Measurements from ENCODE around the gene APEX1. TPM values are rescaled to one million over a fixed set of nuclear protein-coding genes. Genes with fewer than 3 reads are reported as not detected.

APEX1 gene
- total RNA-seq, 3 donors from 2014 or later, result 83.9 to 115 (median 93.8) TPM

- Histone ChIP-seq H3K4me1 (ENCODE audit: low read depth) (peaks cover 51% of the 10 kb centered on the region), H3K36me3 (ENCODE audit: low read depth) (no peaks in the 10 kb centered on the region), H3K4me3 (no peak overlapping the region), H3K9me3 (no peaks in the 10 kb centered on the region)
- ATAC-seq, result peak; percentile 37
- DNase-seq, result peak in 1 of 3 donors; percentile 47
- no peak for TF ChIP-seq CTCF (IDR thresholded peaks at IDR 0.05)
- intact Hi-C loops (cut with DNase I, micrococcal nuclease), result loop anchor here in 1 of 2 donors (5.0 kb wide), 2 partner anchors 43 to 188 kb away; partner anchors contain the start of gene PIP4P1
Observed at GRCh38 chr14:20419419-20419818, 35.6 kb upstream of the APEX1 start.

GRCh38 chr14:20421267-20421666 lies 33.8 kb upstream of the APEX1 start:
- Histone ChIP-seq H3K4me1 (ENCODE audit: low read depth) (peaks cover 39% of the 10 kb centered on the region), H3K36me3 (ENCODE audit: low read depth) (no peaks in the 10 kb centered on the region), H3K4me3 (no peak overlapping the region), H3K9me3 (no peaks in the 10 kb centered on the region)
- TF ChIP-seq CTCF (IDR thresholded peaks at IDR 0.05), result no peak
- ATAC-seq (no peak), DNase-seq (no peak)
- intact Hi-C loops (cut with DNase I, micrococcal nuclease), result no loop called here

- TF ChIP-seq CTCF (IDR thresholded peaks at IDR 0.05), result no peak
- DNase-seq, result no peak
- intact Hi-C loops (cut with DNase I, micrococcal nuclease), result no loop called here
- Histone ChIP-seq H3K36me3 (ENCODE audit: low read depth) (no peaks in the 10 kb centered on the region), H3K4me1 (ENCODE audit: low read depth) (peaks cover 24% of the 10 kb centered on the region), H3K9me3 (no peaks in the 10 kb centered on the region), H3K4me3 (no peak overlapping the region)
- ATAC-seq, result no peak
Observed at GRCh38 chr14:20422886-20423285, 32.1 kb upstream of the APEX1 start.

GRCh38 chr14:20424851-20425250 lies 30.2 kb upstream of the APEX1 start:
- ATAC-seq (no peak), DNase-seq (no peak)
- no peak for TF ChIP-seq CTCF (IDR thresholded peaks at IDR 0.05)
- intact Hi-C loops (cut with DNase I, micrococcal nuclease), result no loop called here
- H3K4me3 ChIP-seq, result no peak overlapping the region
- H3K36me3 ChIP-seq (ENCODE audit: low read depth), result no peaks in the 10 kb centered on the region
- no peaks in the 10 kb centered on the region for H3K9me3 ChIP-seq
- H3K4me1 ChIP-seq (ENCODE audit: low read depth), result peaks cover 8% of the 10 kb centered on the region

- Histone ChIP-seq H3K4me1 (ENCODE audit: low read depth) (peaks cover 13% of the 10 kb centered on the region), H3K36me3 (ENCODE audit: low read depth) (no peaks in the 10 kb centered on the region), H3K9me3 (no peaks in the 10 kb centered on the region), H3K4me3 (no peak overlapping the region)
- DNase-seq (peak in 1 of 3 donors; percentile 36), ATAC-seq (peak; percentile 87)
- TF ChIP-seq CTCF (IDR thresholded peaks at IDR 0.05), result no peak
- intact Hi-C loops (cut with DNase I, micrococcal nuclease), result no loop called here
Observed at GRCh38 chr14:20427231-20428009, 27.6 kb upstream of the APEX1 start.
